ENCODE results near the gene NBAS. TPM values are rescaled to one million over a fixed set of nuclear protein-coding genes. Genes with fewer than 3 reads are reported as not detected.
"Not testable (repeated sequence)": the region's sequence is repeated elsewhere in the genome, so short reads cannot be mapped to it uniquely, and the experiment has no call there.

NBAS gene
- total RNA-seq, 1 experiment from 2014 or later = 32.5 TPM

DNA sequence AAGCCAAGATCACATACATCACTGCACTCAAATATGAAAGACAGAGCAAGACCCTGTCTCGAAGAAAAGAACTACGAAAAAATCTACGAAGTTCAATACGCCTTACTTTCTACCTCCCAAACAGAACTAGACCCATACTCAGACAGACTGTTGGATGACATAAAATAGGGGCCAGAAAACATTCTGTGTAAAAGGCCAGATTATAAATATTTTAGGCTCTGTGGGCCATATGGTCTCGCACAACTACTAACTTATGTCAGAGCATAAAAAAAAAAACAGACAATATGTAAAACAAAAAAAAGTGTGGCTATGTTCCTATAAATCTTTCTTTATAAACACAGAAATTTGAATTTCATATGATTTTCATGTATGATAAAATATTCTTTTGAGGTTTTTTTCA is 40.8 kb downstream of the NBAS start:
- H4K20me1 ChIP-seq (ENCODE audit: control insufficient read depth, insufficient read depth, insufficient read length) = no peaks in the 10 kb centered on the region
- no peak overlapping the region for H3T11ph ChIP-seq (ENCODE audit: low read length)
- no peak overlapping the region for H3K27ac ChIP-seq (ENCODE audit: insufficient read length, low read depth, low read length)
- H4K8ac ChIP-seq (replicated peaks; ENCODE audit: insufficient read length, low read depth, low read length) = no peak overlapping the region
- H3K9me3 ChIP-seq (ENCODE audit: control insufficient read depth, low read depth, low read length) = no peaks in the 10 kb centered on the region
- H3K23me2 ChIP-seq (ENCODE audit: insufficient read length, low read depth, low read length, poor library complexity, severe bottlenecking) = no peaks in the 10 kb centered on the region
- H3K27me3 ChIP-seq (ENCODE audit: insufficient read depth, low read length) = no peaks in the 10 kb centered on the region
- H4K5ac ChIP-seq (ENCODE audit: insufficient read length, low read depth, low read length) = no peak overlapping the region
- H2AK5ac ChIP-seq (ENCODE audit: insufficient read length, low read length) = no peak overlapping the region
- H2BK120ac ChIP-seq (ENCODE audit: low read depth, low read length, poor library complexity, severe bottlenecking) = no peak overlapping the region
- H3K9me3 Mint-ChIP-seq = no peaks in the 10 kb centered on the region
- no peaks in the 10 kb centered on the region for H3K27me3 Mint-ChIP-seq (ENCODE audit: low read depth)
- no CpG with 5 or more reads among the region's 5 CpGs for WGBS (ENCODE audit: extremely low coverage, insufficient read length, low lambda C conversion rate)
- no peak overlapping the region for H3K27ac Mint-ChIP-seq
- H3K23ac ChIP-seq (ENCODE audit: insufficient read length, low read depth, low read length) = no peak overlapping the region
- TF ChIP-seq, protein P1, sequence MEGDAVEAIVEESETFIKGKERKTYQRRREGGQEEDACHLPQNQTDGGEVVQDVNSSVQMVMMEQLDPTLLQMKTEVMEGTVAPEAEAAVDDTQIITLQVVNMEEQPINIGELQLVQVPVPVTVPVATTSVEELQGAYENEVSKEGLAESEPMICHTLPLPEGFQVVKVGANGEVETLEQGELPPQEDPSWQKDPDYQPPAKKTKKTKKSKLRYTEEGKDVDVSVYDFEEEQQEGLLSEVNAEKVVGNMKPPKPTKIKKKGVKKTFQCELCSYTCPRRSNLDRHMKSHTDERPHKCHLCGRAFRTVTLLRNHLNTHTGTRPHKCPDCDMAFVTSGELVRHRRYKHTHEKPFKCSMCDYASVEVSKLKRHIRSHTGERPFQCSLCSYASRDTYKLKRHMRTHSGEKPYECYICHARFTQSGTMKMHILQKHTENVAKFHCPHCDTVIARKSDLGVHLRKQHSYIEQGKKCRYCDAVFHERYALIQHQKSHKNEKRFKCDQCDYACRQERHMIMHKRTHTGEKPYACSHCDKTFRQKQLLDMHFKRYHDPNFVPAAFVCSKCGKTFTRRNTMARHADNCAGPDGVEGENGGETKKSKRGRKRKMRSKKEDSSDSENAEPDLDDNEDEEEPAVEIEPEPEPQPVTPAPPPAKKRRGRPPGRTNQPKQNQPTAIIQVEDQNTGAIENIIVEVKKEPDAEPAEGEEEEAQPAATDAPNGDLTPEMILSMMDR (conservative IDR thresholded peaks at IDR 0.05) = no peak
- no peak overlapping the region for H3K9ac ChIP-seq (ENCODE audit: extremely low read depth, insufficient read length, low read length)
- no peak overlapping the region for H3K4me3 Mint-ChIP-seq
- H2BK20ac ChIP-seq (ENCODE audit: low read depth, low read length, poor library complexity, severe bottlenecking) = no peak overlapping the region
- no peaks in the 10 kb centered on the region for H3K79me2 ChIP-seq (ENCODE audit: insufficient read depth, low read length)
- H3K36me3 Mint-ChIP-seq (ENCODE audit: insufficient read depth in 1 of 3, low read depth in 3 of 3) = 0 out of 7 replicates have a peak, but pooled peaks cover 0 to 4% (median 0%) of the 10 kb centered on the region in 3 experiments
- H2BK12ac ChIP-seq (ENCODE audit: insufficient read length, low read depth, low read length) = no peak overlapping the region
- no peaks in the 10 kb centered on the region for H3K4me1 ChIP-seq (ENCODE audit: insufficient read depth, low read length)
- no peak overlapping the region for H3K4ac ChIP-seq (ENCODE audit: low read depth, low read length)
- H3K14ac ChIP-seq (ENCODE audit: insufficient read depth, low read length) = no peak overlapping the region
- H3K18ac ChIP-seq (ENCODE audit: insufficient read length, low read depth, low read length) = no peak overlapping the region
- H3K4me2 ChIP-seq (ENCODE audit: insufficient read depth, insufficient read length, low read length) = no peak overlapping the region
- no peak overlapping the region for H2BK15ac ChIP-seq (ENCODE audit: low read depth, low read length)
- no peaks in the 10 kb centered on the region for H3K4me1 Mint-ChIP-seq
- H3K79me1 ChIP-seq (ENCODE audit: insufficient read depth, low read depth, low read length, poor library complexity, severe bottlenecking) = no peaks in the 10 kb centered on the region
- H2BK5ac ChIP-seq (ENCODE audit: insufficient read length, low read length) = no peak overlapping the region
- no peak overlapping the region for H4K91ac ChIP-seq (ENCODE audit: insufficient read length, low read depth, low read length)
- no peak for DNase-seq
- H3K56ac ChIP-seq (ENCODE audit: insufficient read length, low read depth, low read length) = no peak overlapping the region
- H2AFZ ChIP-seq (ENCODE audit: low read length) = no peak overlapping the region

DNA sequence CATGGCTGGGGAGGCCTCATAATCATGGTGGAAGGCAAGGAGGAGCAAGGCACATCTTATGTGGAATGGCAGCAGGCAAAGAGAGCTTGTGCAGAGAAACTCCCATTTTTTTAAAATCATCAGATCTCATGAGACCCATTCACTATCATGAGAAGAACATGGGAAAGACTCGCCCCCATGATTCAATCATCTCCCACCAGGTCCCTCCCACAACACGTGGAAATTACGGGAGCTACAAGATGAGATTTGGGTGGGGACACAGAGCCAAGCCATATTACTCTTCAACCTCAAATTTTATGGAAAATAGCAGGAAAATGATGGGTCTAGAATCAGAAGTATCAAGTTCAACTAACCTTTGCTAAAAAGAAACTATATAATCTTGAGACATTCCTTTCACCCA is 42.4 kb downstream of the NBAS start:
- H3K4ac ChIP-seq (ENCODE audit: low read depth, low read length); H3K27me3 ChIP-seq (ENCODE audit: insufficient read depth, low read length); H3K79me2 ChIP-seq (ENCODE audit: insufficient read depth, low read length); H3K27ac ChIP-seq (ENCODE audit: insufficient read length, low read depth, low read length); H3K18ac ChIP-seq (ENCODE audit: insufficient read length, low read depth, low read length); H3K4me1 Mint-ChIP-seq; H3K36me3 Mint-ChIP-seq (ENCODE audit: insufficient read depth in 1 of 3, low read depth in 3 of 3); H3K56ac ChIP-seq (ENCODE audit: insufficient read length, low read depth, low read length); H2BK120ac ChIP-seq (ENCODE audit: low read depth, low read length, poor library complexity, severe bottlenecking); H3K23ac ChIP-seq (ENCODE audit: insufficient read length, low read depth, low read length); H3K27me3 Mint-ChIP-seq (ENCODE audit: low read depth); H2BK12ac ChIP-seq (ENCODE audit: insufficient read length, low read depth, low read length); H4K20me1 ChIP-seq (ENCODE audit: control insufficient read depth, insufficient read depth, insufficient read length); H2AFZ ChIP-seq (ENCODE audit: low read length); H3K23me2 ChIP-seq (ENCODE audit: insufficient read length, low read depth, low read length, poor library complexity, severe bottlenecking); H4K91ac ChIP-seq (ENCODE audit: insufficient read length, low read depth, low read length); DNase-seq; H3K9ac ChIP-seq (ENCODE audit: extremely low read depth, insufficient read length, low read length); H4K8ac ChIP-seq (replicated peaks; ENCODE audit: insufficient read length, low read depth, low read length); H2BK5ac ChIP-seq (ENCODE audit: insufficient read length, low read length); H3K4me2 ChIP-seq (ENCODE audit: insufficient read depth, insufficient read length, low read length); H2BK15ac ChIP-seq (ENCODE audit: low read depth, low read length); H2AK5ac ChIP-seq (ENCODE audit: insufficient read length, low read length); H3K27ac Mint-ChIP-seq; H3K79me1 ChIP-seq (ENCODE audit: insufficient read depth, low read depth, low read length, poor library complexity, severe bottlenecking); H3K9me3 ChIP-seq (ENCODE audit: control insufficient read depth, low read depth, low read length); H3K14ac ChIP-seq (ENCODE audit: insufficient read depth, low read length); H3K4me3 Mint-ChIP-seq; H4K5ac ChIP-seq (ENCODE audit: insufficient read length, low read depth, low read length); H3K4me1 ChIP-seq (ENCODE audit: insufficient read depth, low read length); H2BK20ac ChIP-seq (ENCODE audit: low read depth, low read length, poor library complexity, severe bottlenecking); H3T11ph ChIP-seq (ENCODE audit: low read length); H3K9me3 Mint-ChIP-seq: not testable (repeated sequence)
- WGBS (ENCODE audit: extremely low coverage, insufficient read length, low lambda C conversion rate) = no CpG with 5 or more reads among the region's 3 CpGs
